Testis (tissue), 2 donors: ENCODE data around the gene CCR2.

ENCODE experiments used
- POLR2A ChIP-seq: fragments of 450-650 bp; IDR thresholded peaks from one replicate; pipeline ENCODE4 v1.6.1; 2017; ENCODE audit warnings: antibody characterized with exemption, mild to moderate bottlenecking, moderate library complexity
- TF ChIP-seq, protein P1 (sequence below), 3 experiments: fragments of 450-650 bp in 2 of 3; fragments of 200-600 bp in 1 of 3; sonication (generic) in 1 of 3; IDR thresholded peaks; one replicate each; pipeline ENCODE4 v1.5.1; 2016 to 2019; ENCODE audit warnings: antibody characterized with exemption in 3 of 3, mild to moderate bottlenecking in 2 of 3, moderate library complexity in 1 of 3

DNA sequence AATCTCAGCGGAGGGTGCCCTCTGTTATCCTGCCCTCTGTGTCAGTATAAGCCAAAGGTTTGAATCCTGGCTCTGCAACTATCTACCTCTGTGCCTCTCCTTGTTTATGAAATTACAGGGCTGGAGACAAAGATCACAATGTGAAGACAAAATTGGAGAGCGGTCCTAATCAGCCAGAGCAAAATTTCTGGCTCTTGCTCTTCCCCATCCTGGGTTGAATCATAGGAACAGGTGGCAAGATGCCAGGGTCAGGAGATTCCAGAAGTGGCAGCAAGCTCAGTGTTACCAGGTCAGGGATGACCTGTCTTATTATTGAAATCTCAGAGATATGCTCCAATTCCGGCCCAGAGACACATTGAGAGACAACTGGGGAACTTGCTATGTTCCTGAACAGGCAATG is 2.3 kb upstream of the CCR2 start:
- no peak for TF ChIP-seq POLR2A
- TF ChIP-seq, protein P1, sequence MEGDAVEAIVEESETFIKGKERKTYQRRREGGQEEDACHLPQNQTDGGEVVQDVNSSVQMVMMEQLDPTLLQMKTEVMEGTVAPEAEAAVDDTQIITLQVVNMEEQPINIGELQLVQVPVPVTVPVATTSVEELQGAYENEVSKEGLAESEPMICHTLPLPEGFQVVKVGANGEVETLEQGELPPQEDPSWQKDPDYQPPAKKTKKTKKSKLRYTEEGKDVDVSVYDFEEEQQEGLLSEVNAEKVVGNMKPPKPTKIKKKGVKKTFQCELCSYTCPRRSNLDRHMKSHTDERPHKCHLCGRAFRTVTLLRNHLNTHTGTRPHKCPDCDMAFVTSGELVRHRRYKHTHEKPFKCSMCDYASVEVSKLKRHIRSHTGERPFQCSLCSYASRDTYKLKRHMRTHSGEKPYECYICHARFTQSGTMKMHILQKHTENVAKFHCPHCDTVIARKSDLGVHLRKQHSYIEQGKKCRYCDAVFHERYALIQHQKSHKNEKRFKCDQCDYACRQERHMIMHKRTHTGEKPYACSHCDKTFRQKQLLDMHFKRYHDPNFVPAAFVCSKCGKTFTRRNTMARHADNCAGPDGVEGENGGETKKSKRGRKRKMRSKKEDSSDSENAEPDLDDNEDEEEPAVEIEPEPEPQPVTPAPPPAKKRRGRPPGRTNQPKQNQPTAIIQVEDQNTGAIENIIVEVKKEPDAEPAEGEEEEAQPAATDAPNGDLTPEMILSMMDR (IDR thresholded peaks at IDR 0.05): no peak
